GM21825 (cell line): ENCODE measurements around the gene LIG1.

ENCODE experiments used
- ATAC-seq: cut with Tn5 transposase; IDR thresholded peaks from one replicate; pipeline ENCODE4 v1.9.1; 2021; ENCODE audit warnings: mild to moderate bottlenecking, moderate library complexity; ENCODE audit not compliant: unreplicated experiment

LIG1 gene

DNA sequence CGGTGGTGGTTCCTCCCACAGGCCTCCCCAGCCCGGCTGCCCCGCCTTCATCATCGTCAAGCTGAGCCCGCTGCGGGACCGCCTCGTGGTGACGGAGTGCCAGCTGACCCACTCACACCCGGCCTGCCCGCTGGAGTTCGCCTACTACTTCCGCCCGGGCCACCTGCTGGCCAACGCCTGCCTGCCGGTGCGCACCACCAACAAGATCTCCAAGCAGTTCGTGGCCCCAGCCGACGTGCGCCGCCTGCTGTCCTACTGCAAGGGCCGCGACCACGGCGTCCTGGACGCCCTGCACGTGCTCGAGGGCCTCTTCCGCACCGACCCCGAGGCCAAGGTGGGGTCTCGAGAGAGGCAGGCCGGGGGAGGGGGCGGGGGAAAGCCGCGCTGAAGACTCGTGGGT, 12.3 kb upstream of the LIG1 start:
- ATAC-seq = no peak

DNA sequence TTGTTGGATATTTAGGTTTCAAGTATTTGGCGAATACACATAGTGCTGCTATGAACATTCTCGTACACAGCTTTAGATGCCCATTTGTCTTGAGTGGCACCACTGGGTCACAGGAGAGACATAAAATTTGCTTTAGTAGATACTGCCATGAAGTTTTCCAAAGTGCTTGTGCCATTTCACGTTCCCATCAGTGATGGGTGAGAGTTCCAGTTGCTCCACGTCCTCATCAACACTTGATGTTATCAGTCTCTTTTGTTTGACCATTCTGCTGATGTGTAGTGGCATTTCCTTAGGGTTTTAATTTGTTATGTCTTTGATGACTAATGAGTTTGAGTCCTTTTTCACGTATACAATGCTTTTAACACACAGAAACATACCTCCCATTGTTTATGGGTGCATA, 11.4 kb upstream of the LIG1 start:
- ATAC-seq = no peak

DNA sequence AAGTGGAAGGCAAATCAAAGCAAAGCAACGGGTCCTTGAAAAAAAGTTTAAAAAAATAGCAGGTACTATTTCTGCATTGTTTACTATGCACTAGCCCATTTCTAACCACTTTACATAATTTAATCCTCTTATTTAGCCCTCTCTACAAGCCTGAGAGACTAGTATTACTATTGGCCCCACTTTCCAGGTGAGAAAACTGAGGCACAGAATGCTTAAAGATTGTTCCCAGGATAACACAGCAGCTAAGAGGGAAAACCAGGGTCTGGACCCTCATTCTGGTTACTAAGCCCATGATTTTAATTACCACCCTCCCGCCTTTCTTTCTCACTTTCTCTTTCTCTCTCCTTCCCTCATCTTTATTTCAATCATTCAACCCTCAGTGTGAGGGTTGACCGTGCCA, 6.1 kb upstream of the LIG1 start:
- no peak for ATAC-seq

DNA sequence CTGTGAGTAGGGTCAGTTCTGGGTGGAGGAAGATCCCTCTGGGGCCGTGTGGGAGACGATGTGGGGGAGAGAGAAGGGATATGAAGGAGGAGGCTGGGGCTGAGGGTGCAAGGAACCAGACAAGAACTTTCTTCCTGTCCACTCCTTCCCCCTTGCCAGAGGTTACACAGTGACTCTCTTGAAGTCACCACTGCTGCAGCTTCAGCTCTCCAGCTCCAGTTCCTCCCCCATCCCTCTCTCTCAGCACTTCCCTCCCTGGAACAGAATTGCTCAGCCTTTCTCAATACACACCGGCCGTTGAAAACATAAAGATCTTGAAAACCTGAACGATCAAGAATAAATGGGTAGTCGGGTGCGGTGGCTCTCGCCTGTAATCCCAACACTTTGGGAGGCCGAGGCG, 5.4 kb upstream of the LIG1 start:
- ATAC-seq = no peak

DNA sequence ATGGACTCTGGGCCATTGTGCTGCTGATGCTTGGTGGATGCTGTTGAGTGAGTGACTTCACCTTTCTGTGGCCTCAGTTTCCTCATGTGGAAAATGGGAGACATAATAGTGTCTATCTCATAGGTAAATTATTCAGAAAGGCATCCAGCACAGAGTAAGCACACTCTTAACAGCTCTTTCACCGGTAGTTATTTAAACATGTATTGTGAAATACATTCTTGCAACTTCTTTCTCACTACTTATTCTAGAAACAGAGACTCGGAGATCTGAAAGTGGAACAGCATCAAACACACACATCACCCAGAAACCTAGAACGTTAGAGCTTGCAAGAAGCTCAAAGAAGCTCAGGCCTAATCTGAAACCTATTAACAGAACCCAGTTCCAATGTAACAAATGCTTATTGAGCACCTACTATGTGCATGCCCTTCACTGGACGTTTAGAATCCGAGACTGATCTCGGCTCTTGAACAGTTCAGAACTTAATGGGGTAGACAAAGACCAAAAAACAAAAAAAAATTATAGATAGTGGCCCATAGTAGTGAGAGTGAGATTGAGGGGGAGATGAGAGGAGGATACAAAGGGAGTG, 4.4 kb upstream of the LIG1 start:
- no peak for ATAC-seq

DNA sequence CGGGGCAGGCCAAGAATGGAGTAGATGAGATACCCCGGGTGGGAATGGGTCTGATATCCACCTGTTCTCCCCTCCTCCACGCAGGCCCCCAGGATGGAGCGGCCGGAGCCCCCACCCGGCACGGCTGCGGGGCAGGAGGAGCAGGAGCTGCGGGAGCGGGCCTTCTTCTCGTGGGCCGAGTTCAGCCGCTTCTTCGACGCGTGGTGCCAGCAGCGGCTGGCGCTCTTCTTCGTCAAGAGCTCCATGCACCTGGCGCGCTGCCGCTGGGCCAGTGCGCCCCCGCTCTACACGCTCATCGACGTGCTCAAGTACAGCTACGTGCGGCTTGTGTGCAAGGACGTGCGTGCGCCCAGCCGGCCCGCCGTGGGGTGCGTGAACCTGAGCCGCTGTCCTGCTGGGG, 1.6 kb upstream of the LIG1 start:
- no peak for ATAC-seq

DNA sequence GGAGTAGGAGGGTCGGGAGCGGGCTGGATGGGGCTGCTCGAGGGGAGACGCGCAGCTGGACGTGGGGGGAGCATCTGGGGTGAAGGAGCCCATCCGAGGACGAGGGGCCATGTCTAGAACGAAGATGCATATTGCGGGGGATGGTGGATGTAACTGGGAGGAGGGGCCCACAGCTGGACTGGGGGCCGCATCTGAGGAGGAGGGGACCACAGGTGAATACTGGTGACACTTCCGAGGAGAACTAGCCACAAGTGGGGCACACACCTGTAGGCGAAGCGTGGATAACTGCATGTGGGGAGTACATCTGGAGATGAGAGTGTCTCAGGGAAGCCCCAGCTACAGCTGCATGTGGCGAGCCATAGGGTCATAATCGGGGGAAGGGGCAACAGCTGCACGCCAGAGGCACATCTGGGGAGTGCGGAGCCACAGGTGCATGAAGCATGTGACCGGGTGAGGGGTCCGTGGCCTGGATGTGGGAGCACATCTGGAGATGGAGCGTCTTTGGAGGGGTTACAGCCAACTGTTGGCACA, 738 bp upstream of the LIG1 start:
- ATAC-seq = no peak

DNA sequence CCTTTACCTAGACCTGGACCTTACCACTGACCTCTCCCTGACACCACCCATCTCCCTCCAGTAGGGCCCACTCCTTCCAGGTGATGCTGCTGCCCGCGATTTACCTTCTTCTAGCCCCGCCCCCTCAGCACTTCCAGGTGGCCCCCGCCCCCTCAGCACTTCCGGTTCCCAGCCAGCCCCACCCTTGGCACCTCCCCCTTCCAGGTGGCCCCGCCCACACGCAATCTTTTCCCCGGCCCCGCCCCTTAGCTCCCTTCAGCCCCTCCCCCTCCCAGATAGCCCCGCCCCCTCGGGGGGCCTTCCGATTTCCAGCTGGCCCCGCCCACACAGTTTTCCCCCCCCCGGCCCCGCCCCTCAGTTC, 586 bp downstream of the LIG1 start:
- peak; percentile 25 for ATAC-seq

DNA sequence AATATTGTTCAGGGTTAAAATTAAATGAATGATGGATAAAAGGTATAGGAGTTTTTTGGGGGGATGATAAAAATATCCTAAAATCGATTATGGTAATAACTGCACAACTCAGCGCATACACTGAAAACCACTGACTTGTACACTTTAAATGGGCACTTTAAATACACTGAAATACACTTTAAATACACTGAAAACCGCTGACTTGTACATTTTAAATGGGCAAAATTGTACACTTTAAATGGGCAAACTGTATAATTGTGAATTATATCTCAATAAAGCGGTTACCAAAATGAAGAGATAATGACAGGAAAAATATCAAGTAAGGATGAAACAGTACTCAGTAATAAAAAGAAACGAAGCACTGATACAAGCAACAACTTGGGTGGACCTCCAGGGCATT, 1.5 kb downstream of the LIG1 start:
- no peak for ATAC-seq

DNA sequence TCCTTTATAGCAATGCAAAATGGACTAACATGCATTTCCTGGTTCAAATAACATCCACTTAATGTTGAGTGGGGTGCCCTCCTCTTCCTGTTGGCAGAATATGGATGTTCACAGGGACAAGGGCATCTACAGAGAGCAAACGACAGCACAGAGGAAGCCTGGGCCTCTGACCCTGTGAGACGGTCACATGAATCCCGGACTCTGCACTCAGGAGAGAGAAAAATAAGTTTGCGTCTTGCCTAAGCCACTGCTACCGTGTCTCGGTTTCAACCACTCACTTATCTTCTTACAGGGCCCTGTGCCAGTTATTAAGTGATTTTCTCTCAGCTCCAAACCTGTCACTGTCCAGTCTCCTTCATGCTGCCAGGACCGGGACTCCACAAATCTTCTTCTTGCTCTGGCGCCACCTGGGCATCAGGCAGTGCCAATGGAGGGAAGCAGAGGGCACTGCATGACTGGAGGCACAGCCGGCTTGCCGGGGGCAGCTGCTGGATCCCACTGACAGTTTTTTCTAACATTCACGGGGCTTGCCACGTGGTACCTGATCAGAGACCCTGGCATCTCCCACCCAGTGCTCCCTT, 11.8 kb downstream of the LIG1 start:
- ATAC-seq = no peak

DNA sequence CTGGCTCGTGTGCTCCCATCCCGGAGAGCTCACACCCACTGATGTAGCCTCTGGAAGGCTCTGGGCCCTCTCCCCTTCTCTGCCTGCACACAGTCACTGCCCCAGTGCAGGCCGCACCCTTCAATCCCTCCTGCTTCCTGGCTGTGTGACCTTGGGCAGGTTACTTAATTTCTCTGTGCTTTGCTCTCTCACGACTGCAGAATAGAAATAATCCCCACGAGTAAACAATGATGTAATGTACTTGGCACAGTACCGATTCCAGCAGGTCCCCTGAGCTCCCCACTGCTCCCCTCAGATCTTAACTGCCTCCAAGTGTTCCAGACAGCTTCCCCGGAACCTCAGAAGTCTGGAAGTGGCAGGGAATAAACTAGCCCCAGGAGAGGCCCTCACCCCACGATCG, 16.1 kb downstream of the LIG1 start:
- ATAC-seq = no peak

DNA sequence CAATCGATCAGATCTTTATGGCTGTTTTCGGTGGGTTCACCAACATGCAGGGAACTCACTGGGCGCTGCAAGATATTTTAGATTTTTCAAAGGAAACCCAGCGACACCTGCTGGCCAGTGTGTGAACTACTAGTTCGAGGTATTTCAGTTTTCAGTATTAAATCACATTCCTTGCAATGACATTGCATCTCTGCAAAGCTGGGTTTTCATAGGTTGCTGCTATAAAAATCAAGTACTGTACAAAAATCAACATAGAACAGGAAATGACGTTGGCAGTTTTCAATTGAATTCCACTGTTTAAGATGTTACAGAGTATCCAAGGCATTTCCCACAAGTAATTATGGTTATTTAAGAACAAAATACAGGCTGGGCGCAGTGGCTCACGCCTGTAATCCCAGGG, 17.6 kb downstream of the LIG1 start:
- no peak for ATAC-seq

DNA sequence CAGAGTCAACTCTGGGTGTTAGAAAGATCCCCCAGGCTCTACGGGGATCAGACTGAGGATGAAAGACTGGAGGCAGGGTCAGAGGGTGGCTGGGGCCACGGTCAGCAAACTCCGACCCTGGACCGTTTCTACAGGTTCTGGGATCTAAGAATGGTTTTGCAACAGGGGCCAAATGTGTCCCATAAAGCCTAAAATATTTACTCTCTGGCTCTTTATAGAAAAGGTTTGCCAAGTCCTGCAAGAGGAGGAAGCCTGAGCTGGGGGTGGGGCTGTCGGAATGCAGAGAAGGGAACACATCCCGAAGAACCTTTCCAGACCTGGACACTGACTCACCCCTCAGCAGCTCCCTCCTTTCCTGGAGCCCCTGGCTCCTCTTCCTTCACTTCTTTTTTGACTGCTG, 20.7 kb downstream of the LIG1 start:
- ATAC-seq = no peak

DNA sequence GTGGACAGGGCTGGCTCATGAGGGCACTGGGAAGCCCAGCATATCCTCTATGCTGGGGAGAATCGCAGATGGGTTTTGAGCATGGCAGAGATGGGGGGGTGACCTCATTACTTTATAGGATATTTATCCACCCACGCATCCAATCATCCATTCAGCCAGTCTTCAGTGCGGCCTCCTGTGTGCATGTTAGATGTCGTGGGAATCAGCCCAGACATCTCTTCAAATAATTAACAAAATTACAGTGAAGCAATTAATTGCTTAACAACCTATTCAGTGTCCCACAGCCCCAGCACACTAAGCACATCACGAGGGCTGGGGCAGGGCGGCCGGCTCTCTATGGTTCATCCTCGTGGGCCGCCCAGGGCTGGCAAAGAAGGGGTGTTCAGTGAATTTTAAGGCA, 21.6 kb downstream of the LIG1 start:
- ATAC-seq = no peak

DNA sequence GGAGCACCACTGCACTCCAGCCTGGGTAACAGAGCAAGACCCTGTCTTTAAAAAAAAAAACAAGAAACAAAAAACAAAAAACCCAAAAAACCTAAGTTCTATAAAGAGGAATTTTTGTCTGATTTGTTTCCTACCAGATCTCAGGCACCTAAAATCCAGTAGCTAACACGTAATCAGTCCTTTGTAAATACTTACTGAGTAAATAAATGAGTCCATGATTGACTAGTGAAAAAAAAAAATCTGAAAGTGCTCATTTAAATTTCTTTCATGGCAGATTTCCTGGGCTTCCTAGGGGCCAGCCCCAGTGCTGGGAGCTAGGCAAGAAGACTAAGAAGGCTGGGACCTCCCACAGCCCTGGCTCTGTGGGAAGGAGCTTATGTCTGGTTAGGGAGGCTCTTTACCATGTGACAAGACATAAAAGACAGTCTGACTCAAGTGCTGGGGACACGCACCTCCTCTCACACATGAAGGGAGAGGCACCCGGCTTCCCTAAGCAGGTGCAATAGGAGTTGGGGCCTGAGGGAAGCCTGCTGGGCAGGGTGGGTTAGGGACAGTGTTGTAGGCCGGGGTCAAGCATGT, 22.5 kb downstream of the LIG1 start:
- no peak for ATAC-seq

DNA sequence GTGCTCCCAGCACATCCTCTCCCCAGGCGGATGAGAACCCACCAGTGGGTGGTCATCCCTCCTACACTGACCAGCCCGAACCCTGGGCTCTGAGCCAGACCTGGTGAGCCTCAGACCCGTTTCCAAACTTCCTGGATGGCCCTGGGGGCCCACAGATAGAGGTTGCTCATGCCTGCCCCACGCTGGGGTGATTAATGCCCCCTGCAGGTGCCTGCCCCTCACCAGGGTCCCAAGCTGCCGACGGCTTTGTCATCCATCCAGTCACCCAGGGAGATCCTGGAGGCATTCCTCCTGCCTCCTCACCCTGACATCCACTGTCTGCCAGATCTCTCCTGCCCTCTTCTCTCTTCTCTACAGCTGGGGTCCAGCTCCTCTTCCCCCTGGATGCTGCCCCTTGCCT, 31.1 kb downstream of the LIG1 start:
- no peak for ATAC-seq

DNA sequence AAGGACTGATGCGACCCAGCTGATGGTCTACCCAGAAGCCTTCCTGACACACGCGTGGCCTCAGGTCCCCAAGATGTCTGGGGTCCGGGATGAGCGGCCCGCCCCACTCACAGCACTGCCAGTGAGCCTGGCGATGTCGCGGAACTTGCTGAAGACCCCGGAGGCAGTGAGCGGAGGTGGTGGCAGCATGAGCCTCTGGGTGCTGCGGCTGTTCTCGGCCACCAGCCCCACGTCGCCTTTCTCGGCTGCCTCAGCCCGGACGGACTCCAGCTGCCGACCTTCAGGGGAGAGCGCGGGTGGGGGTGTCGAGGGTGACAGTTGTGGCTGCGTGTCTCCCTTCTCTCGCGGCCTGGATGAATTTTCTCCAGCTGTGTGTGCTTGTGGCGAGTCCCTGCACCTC, 32.7 kb downstream of the LIG1 start:
- no peak for ATAC-seq

DNA sequence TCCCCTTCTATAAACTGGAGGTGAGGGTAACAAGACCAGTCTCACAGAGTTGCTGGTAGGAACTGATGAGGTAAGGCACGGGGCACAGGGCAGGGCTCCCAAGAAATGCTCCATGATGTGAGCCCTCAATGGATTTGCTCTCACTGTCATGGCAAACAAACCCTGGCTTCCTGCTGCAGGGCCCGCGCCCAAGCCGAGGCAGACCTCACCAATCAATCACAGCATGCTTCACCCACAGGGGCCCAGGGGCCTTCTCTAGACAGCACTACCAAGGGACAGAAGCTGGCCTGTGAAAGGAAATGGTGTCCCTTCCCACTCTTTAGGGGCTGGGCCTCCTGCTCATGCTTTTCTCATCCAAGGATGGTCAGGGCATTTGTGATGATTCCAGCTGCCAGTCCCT, 33.6 kb downstream of the LIG1 start:
- ATAC-seq = no peak

DNA sequence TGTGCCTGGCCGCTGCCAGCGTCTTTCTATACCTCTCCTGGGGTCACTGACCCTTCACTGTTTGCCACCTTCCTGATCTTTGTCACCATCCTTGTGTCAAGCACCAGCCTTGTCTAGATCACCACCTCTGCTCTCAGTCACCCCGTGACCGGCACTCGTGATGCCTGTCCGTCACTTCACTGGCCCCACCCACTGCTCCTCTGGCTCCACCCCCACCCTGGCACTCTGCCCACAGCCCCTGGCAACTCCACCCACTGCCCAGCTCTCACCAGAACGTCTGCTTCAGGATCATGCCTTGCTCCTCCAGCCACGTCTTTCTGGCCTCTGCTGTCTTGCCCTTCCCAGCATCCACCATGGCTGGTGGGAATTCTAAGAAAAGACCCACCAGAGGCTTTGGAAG, 34.7 kb downstream of the LIG1 start:
- ATAC-seq = no peak

DNA sequence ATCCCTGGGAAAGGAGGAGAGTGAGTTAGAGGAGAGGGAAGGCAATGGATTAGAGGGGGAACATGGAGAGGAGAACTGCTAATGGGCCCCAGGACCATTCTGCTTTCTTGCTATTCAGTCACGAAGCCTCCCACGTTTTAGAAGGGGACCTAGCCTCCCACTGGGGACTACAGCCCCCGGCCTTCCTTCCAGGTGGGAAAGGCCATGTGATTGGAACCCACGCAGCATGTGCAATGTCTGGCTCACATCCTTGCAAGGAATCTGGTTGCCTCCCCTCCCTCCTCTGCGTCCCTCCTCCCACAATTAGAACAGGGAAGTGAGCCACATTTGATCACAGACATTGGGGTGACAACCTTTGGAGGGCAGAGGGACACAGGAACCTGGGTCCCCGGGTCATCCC, 37.0 kb downstream of the LIG1 start:
- no peak for ATAC-seq

DNA sequence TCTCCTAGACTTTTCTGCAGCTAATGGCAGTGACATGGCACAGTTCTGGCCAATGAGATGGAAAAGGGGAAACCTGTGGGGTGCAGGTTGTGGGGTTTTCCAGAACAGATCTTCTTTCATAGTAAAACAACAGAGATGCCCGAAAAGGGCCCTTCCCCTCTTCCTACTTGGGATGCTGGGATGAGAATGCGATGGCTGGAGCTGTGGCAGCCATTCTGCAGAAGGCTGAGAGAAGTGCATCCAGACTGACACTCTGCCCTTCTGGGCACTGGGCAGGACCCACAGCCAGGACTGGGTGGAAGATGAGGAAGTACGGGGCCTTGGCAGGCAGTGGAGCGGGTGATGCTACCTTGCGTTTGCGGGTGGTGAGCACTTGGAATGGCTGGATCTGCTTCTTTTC, 42.6 kb downstream of the LIG1 start:
- no peak for ATAC-seq

DNA sequence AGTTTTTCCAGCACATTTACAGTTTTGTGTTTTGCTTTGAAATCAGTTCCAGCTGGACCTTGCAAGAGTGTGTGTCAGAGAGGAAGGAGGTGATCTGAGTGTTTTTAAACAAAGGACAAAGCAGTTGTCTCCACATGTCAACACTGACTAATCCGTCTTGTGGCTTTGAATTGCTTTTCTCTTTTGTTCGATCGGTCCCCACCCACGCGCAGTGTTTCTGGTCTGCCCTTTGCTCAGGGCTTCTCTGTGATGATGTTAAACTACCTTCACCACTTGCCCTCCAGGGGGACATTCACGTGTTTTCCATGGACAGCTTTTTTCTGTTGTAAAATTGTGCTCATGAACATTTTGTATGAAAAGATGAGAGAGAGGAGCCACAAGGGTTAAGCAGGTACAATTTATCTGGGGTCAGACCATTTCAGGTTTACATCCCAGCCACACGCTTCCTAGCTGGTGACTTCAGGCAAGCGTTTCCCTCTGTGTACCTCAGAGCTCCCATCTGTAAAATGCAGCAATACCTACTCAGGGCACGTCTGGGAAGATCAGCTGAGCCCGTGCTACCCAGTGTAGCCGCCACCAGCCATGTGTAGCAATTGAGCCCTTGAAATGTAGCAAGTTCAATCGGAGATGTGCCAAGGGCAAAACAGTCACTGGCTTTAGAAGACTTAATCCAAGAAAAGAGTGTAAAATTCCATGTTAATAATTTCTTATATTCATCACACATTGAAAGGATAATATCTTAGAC, 46.1 kb downstream of the LIG1 start:
- no peak for ATAC-seq
